ENCODE data around the gene TSR3.

GRCh38 chr16:1331712-1332617 is 19.7 kb downstream of the TSR3 start:
- TF ChIP-seq CTCF (IDR thresholded peaks at IDR 0.05; ENCODE audit: insufficient read depth, low read length) (no peak), POLR2AphosphoS5 (IDR thresholded peaks at IDR 0.05; ENCODE audit: low read depth) (no peak), REST (IDR thresholded peaks at IDR 0.05; ENCODE audit: insufficient replicate concordance, low read depth) (no peak)

Measured in HL-60 (cell line).